Erythroblast (primary cell): ENCODE measurements around the gene ZRANB1.
A peak's percentile ranks its signal among the peaks of the same experiment; 100 is the strongest.

ENCODE experiments used
- DNase-seq, 2 experiments: peaks; one replicate each; lab custom pipeline; 2025; lab: John Stamatoyannopoulos, UW
- GATA1 ChIP-seq: IDR thresholded peaks from 2 replicates; pipeline ENCODE4 v1.6.1; 2011; ENCODE audit warnings: low read depth, mild to moderate bottlenecking, control low read depth, low read length, moderate library complexity
- POLR2A ChIP-seq: IDR thresholded peaks from 2 replicates; pipeline ENCODE4 v1.6.1; 2011; ENCODE audit warnings: mild to moderate bottlenecking, low read length

ZRANB1 gene

GRCh38 chr10:125013529-125013872 lies 71.6 kb downstream of the ZRANB1 start:
- DNase-seq: no peak
- TF ChIP-seq GATA1: no peak
- no peak for TF ChIP-seq POLR2A

GRCh38 chr10:125014086-125014830 lies 72.3 kb downstream of the ZRANB1 start:
- peak; percentile 14 to 21 for DNase-seq
- TF ChIP-seq POLR2A: no peak
- no peak for TF ChIP-seq GATA1

DNA sequence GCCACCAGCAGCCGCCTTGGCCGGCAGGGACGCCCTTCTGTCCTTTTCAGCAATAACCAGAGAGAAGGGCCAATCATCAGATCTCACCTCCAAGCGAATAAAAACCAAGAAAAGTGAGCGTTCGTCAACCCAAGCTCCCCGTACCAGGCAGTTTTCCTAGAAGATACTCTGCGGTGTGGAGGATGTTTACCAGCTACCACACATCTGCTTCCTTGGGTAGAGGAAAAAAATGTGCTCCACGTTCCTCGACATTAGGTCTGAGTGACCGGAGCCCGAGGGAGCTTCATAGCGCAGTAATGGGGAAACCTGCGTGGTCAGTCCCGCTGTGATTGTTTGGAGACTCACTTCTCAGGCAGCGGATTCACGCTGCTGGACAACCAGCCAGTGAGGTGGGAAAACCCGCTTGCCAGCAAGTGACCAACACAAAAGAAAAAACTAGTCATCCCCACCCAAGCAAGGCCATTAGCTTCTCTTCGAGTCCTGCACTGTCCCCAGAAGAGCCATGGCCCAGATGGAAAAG lies 73.0 kb downstream of the ZRANB1 start:
- no peak for DNase-seq
- TF ChIP-seq GATA1 (no peak), POLR2A (no peak)

GRCh38 chr10:125015356-125015944 lies 73.5 kb downstream of the ZRANB1 start:
- no peak for DNase-seq
- TF ChIP-seq GATA1: no peak
- TF ChIP-seq POLR2A: no peak

DNA sequence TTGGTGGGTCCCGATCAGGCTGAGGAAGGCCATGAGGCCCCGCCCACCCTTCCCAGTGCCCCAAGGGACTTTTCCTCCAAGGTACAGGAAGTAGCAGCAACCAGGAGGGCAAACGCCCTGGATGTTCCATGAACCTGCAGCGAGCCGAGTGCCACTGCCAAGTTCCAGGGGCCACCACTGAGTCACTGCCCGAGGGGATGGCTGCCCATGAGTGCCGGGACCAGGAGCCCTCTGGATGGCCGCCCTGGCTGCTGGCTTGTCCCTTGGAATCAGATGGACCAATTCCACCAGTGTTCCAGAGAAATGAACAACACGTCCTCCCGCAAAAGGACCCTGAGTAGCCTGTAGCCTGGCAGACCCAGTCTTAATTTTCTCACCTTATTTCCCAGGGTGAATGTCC lies 74.2 kb downstream of the ZRANB1 start:
- TF ChIP-seq POLR2A (no peak), GATA1 (no peak)

DNA sequence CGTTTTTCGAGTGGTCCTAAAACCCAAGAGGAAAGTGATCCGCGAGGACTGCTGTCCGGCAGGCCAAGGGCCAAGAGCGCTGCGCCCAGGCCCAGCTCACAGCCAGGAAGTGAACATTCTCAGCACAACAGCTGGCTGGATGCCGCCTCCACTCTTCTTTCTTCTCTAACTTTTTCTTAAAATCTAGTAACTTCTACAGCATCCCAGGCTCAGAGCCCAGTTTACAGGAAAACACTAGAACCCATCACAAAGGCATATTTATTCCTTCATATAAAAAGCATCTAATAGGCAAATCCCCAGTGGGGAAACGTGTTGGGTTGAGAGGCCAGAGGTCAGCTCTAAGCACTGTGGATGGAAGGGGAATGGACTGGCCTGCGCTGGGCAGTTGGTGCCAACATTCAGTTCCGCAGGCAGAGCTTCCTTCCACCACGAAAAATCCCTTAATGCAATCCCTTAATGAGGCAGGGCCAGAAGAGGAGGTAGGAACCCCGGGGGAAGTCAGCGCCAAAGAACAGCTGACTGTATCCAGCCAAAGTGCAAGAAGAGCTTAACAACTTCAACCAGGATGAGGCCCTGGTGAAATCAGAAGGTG lies 74.8 kb downstream of the ZRANB1 start:
- TF ChIP-seq POLR2A (no peak), GATA1 (no peak)
- no peak for DNase-seq

More for the DNA sequence above, 74.2 kb downstream of the ZRANB1 start:
- no peak for DNase-seq

GRCh38 chr10:125017547-125018298 lies 75.8 kb downstream of the ZRANB1 start:
- DNase-seq: no peak
- TF ChIP-seq POLR2A: no peak
- TF ChIP-seq GATA1: no peak

DNA sequence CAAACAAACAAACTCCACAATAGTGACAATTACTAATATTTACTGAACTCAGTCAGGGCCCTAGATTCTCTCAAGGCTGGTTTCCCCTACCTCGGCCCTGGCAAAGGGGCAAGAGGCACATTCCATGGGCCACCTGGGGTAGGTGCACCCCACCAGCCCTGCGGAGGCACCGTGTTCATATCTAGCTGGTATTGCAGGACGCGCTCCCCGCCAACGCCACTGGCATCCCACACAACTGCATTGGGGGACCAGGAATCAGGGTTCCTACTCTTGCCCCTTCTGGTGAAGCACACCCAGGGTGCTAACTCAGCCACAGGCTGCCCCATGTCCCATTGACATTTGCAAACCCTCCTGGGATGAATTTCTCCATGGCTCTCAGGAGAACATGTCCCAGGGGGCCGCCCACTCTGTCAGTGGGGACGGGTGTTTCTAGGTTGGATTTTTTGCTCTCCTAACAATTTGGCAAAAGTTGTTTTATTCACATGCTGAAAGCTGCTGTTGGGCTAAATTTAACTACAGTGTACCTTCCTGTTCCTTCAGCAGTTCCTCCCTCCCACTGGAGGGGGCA lies 76.7 kb downstream of the ZRANB1 start:
- no peak for TF ChIP-seq GATA1
- no peak for TF ChIP-seq POLR2A
- DNase-seq: no peak

GRCh38 chr10:125020386-125020785 lies 78.5 kb downstream of the ZRANB1 start:
- TF ChIP-seq POLR2A (no peak), GATA1 (no peak)

DNA sequence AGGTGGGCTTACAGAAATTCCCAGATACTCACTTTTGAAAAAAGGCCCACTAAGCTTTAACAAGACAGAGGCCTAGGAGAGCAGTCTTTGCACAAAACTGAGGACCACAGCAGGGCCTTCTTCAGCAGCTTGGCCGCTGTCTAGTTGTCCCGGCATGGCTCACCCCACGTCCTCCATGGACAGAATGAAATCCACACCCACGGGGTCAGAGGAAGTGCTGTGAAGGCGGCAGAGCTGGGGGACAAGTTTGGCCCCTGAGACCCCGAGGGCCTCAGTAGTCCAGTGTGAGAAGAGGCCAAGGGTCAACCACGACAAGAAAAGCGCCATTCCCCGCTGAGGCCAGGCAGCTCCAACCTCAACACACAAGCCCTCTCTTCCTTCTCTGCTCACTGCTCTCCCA lies 78.9 kb downstream of the ZRANB1 start:
- no peak for DNase-seq
- TF ChIP-seq GATA1: no peak
- no peak for TF ChIP-seq POLR2A

More at GRCh38 chr10:125020386-125020785, 78.5 kb downstream of the ZRANB1 start:
- no peak for DNase-seq

DNA sequence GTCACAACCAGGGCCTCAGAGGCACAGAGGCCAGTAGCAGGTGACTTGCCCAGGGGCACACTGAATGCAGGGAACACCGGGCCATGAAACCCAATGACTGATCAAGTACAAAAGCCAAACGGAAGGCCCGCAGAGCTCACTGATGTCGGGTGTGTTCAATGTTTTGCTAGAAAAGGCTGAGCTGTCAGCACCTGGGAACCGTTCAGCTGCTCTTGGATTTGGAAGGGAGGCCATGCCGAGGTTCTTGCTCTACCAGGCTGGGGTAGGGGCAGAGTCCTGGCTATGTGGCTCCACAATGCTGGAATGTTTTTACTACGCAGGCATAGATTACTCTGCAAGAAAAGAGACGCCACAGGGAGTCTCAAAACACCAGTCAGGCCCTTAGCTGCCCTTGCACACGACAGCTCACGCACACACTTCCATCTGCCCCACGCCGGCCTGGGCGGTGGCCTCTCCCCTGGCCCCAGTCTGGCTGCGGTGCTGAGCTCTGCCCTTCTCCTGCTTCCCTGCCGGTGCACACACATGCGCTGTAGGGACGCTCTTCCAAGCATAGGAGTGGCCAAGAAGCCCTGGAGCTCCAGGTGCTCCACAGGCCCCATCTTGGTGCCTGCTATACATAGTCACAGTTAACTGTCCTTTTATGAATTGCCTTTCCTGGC lies 79.9 kb downstream of the ZRANB1 start:
- DNase-seq: no peak
- no peak for TF ChIP-seq GATA1
- no peak for TF ChIP-seq POLR2A

DNA sequence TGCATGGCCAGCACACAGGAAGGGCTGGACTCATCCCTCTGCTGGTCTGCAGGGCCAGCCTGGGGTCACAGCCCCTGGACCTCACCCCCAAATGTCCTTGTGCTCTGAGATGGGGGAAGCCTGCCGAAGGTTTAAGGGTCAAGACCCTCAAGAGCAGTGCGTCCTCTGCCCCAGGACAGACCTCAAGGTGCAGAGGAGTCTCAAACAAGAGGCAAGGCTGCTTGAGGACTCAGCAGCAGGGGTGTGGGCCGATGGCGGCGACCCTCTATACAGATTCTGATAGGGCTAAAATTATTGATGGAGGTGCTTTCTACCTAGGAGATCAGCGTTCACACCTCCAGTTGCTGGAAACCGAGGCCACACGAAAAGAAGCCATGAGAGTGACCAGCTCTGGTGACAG lies 80.7 kb downstream of the ZRANB1 start:
- TF ChIP-seq GATA1: no peak
- TF ChIP-seq POLR2A: no peak

DNA sequence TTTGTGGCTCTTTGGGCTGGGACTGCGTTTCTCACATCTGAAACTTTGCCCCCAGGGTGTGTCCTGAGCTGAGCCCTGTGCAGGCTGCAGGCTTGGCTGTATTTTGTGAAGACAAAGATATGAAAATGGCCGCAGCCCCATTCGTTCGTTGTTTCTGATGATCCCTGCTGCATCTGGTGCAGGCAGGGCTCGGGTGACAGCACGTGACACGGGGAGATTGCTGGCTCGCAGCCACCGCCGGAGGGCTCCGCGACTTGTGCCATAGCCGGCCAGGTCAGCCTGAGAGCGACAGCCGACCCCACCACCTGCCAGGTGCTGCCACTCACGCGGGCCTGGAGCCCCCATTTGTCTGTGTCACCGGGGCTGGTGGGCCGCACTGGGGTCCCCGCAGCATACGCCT lies 81.3 kb downstream of the ZRANB1 start:
- no peak for DNase-seq
- TF ChIP-seq GATA1 (no peak), POLR2A (no peak)

More for the DNA sequence above, 80.7 kb downstream of the ZRANB1 start:
- no peak for DNase-seq
